Left kidney (tissue), 8 donors: ENCODE measurements around the gene MZT2B. TPM values are rescaled to one million over a fixed set of nuclear protein-coding genes. Genes with fewer than 3 reads are reported as not detected.
"Not testable (repeated sequence)": the region's sequence is repeated elsewhere in the genome, so short reads cannot be mapped to it uniquely, and the experiment has no call there.

ENCODE experiments used
- DNase-seq: peaks from one replicate; pipeline ENCODE4 v3.0.0-alpha.2; 2013
- long read RNA-seq, 8 donors: transcript quantifications; one replicate each; lab custom pipeline, GENCODE V29; 2026
- polyA plus RNA-seq: library from polyadenylated mRNA; unstranded; fragments of 120-200 nt; gene quantifications from one replicate; pipeline ENCODE4 v1.2.1, GENCODE V29; 2013; ENCODE audit not compliant: insufficient read length

The MZT2B gene, protein sequence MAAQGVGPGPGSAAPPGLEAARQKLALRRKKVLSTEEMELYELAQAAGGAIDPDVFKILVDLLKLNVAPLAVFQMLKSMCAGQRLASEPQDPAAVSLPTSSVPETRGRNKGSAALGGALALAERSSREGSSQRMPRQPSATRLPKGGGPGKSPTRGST
- 62.2 TPM for polyA plus RNA-seq
- long read RNA-seq, donor 1, transcript MZT2B-206 (2 exons, 480 nt): minor isoform, 26 of 285 reads
- long read RNA-seq, donor 1, transcript MZT2B-201 (3 exons, 933 nt): major isoform, 225 of 285 reads
- long read RNA-seq, donor 1, transcript MZT2B-204 (2 exons, 401 nt): minor isoform, 16 of 285 reads
- long read RNA-seq, donor 1, transcript MZT2B-203 (3 exons, 455 nt): minor isoform, 9 of 285 reads
- long read RNA-seq, donor 1, partial matches to known transcripts: 0 of 285 reads
- long read RNA-seq, donor 1, other reads (novel, unspliced or antisense): 0 of 285 reads
- long read RNA-seq, donor 2, transcript MZT2B-201 (3 exons, 933 nt): major isoform, 152 of 201 reads
- long read RNA-seq, donor 2, transcript MZT2B-206 (2 exons, 480 nt): minor isoform, 9 of 201 reads
- long read RNA-seq, donor 2, transcript MZT2B-203 (3 exons, 455 nt): minor isoform, 7 of 201 reads
- long read RNA-seq, donor 2, transcript MZT2B-204 (2 exons, 401 nt): minor isoform, 8 of 201 reads
- long read RNA-seq, donor 2, partial matches to known transcripts: 18 of 201 reads
- long read RNA-seq, donor 2, other reads (novel, unspliced or antisense): 0 of 201 reads
- long read RNA-seq, donor 3, transcript MZT2B-206 (2 exons, 480 nt): minor isoform, 13 of 148 reads
- long read RNA-seq, donor 3, transcript MZT2B-201 (3 exons, 933 nt): major isoform, 117 of 148 reads
- long read RNA-seq, donor 3, partial matches to known transcripts: 10 of 148 reads
- long read RNA-seq, donor 3, other reads (novel, unspliced or antisense): 0 of 148 reads
- long read RNA-seq, donor 4, transcript MZT2B-206 (2 exons, 480 nt): minor isoform, 9 of 71 reads
- long read RNA-seq, donor 4, transcript MZT2B-201 (3 exons, 933 nt): major isoform, 54 of 71 reads
- long read RNA-seq, donor 4, partial matches to known transcripts: 0 of 71 reads
- long read RNA-seq, donor 4, other reads (novel, unspliced or antisense): 0 of 71 reads
- long read RNA-seq, donor 5, transcript MZT2B-201 (3 exons, 933 nt): major isoform, 382 of 486 reads
- long read RNA-seq, donor 5, transcript MZT2B-206 (2 exons, 480 nt): minor isoform, 47 of 486 reads
- long read RNA-seq, donor 5, transcript MZT2B-203 (3 exons, 455 nt): minor isoform, 11 of 486 reads
- long read RNA-seq, donor 5, transcript MZT2B-204 (2 exons, 401 nt): minor isoform, 19 of 486 reads
- long read RNA-seq, donor 5, partial matches to known transcripts: 8 of 486 reads
- long read RNA-seq, donor 5, other reads (novel, unspliced or antisense): 13 of 486 reads
- long read RNA-seq, donor 6, transcript MZT2B-204 (2 exons, 401 nt): minor isoform, 18 of 319 reads
- long read RNA-seq, donor 6, transcript MZT2B-206 (2 exons, 480 nt): minor isoform, 24 of 319 reads
- long read RNA-seq, donor 6, transcript MZT2B-201 (3 exons, 933 nt): major isoform, 238 of 319 reads
- long read RNA-seq, donor 6, partial matches to known transcripts: 32 of 319 reads
- long read RNA-seq, donor 6, other reads (novel, unspliced or antisense): 0 of 319 reads
- long read RNA-seq, donor 7, transcript MZT2B-201 (3 exons, 933 nt): major isoform, 268 of 368 reads
- long read RNA-seq, donor 7, transcript MZT2B-203 (3 exons, 455 nt): minor isoform, 14 of 368 reads
- long read RNA-seq, donor 7, transcript MZT2B-206 (2 exons, 480 nt): minor isoform, 24 of 368 reads
- long read RNA-seq, donor 7, transcript MZT2B-204 (2 exons, 401 nt): minor isoform, 17 of 368 reads
- long read RNA-seq, donor 7, partial matches to known transcripts: 35 of 368 reads
- long read RNA-seq, donor 7, other reads (novel, unspliced or antisense): 0 of 368 reads
- long read RNA-seq, donor 8, transcript MZT2B-201 (3 exons, 933 nt): major isoform, 62 of 77 reads
- long read RNA-seq, donor 8, transcript MZT2B-206 (2 exons, 480 nt): minor isoform, 7 of 77 reads
- long read RNA-seq, donor 8, partial matches to known transcripts: 0 of 77 reads
- long read RNA-seq, donor 8, other reads (novel, unspliced or antisense): 0 of 77 reads

DNA sequence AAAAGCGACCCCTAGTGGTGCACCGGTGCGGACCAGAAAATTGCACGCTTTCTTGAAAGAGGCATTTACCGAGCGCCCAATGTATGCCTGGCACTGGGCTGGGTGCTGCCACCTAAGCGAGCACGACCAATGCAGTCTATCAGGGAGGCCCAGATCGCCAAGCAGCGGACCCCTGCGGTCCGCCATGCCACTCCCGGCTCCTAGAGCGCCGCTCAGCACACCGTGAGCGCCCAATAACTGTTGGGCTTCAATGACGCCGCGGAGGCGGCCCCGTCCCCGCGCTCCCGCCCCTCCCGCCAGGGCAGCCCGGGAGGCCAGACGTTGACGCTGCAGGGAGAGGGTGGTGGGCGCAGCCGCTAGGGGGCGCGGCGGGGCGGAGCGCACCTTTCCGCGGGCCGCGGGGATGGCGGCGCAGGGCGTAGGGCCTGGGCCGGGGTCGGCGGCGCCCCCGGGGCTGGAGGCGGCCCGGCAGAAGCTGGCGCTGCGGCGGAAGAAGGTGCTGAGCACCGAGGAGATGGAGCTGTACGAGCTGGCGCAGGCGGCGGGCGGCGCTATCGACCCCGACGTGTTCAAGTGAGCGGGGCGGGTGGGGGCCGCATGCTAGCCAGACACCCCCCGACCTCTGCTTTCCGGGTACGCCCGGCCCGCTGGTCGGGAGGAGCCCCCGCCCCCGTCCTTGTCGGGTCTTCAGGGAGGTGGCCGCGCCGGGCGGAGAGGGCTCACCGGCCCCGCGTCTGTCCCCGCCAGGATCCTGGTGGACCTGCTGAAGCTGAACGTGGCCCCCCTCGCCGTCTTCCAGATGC, at the start of gene MZT2B:
TSS of gene MZT2B (plus strand) at position 383 of the 803 bp plus-strand sequence. CDS start at position 404, 21 bp downstream.
- DNase-seq: peak; percentile 85

DNA sequence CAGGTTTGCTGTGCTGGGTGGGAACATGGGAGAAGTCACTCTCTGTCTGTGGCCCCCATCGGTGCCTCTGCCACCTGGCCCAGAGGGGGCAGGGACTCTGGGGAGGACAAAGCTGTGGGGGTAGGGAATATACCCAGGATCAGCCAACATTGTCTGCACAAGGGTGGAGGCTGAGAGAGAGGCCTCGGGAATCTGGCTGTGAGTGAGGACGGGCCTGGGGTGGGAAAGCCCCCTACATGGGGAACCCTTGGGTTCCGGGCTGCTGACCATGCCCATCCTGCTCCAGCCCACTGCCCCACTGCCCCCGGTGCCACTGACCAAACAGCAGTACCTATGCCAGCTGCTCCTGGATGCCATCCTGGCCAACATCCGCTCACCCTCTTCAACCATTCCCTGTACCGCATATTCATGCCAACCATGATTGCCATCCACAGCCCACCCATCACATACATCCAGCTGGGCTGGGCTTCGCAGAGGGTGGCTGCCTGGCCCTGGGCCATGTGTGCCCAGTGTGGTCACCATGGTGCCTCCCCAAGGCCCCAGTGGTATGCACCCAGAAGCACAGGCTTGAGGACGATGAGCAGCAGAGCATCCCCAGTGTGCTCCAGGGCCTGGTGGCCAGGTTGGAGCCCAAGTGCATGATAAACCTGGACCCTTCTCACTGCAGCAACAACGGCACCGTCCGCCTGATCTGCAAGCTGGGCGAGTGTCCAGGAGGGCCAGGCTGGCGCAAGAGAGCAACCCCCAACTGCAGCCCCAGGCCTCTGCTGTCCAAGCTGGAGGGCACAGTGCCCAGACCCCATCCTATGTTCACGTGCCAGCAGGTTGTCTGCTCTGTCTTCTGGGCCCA, 46.1 kb upstream of the MZT2B start:
- DNase-seq: no peak

DNA sequence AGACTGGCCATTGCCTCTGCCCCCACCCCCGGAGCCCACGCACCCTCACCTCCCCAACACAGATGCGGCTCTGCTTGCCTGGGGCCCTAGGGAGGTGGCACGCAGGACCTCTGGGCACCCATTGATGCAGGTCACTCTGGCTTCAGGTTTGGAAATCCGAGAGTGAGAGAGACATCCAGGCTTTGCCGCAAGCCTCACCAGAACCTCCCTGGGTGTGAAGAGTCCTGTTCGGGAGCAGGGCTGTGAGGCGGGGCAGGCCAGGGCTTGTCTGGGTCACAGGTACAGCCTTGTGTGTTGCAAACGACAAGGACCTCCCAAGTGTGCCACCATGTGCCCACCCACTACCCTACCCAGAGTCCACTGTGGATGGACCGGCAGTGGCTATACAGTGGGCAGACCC, 45.5 kb upstream of the MZT2B start:
- not testable (repeated sequence) for DNase-seq

DNA sequence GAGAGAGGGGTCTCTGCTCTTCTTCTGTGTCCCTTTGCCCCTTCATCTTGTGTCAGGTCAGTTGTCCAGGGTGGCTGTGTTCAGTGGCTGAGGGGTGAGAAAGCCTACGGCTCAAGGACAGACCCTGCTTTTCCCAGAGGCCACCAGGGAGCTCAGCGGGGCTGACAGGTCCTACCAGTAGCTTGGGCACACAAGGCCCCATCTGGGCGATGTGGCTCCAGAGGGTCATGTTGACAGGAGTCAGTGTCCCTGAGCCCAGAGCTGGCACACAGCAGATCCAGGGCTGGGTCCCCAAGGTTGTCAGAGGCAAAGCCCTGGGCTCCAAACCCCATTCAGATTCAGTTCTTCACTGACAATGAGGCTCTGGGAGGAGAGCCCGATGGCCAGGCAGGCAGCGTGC, 44.9 kb upstream of the MZT2B start:
- DNase-seq: not testable (repeated sequence)

DNA sequence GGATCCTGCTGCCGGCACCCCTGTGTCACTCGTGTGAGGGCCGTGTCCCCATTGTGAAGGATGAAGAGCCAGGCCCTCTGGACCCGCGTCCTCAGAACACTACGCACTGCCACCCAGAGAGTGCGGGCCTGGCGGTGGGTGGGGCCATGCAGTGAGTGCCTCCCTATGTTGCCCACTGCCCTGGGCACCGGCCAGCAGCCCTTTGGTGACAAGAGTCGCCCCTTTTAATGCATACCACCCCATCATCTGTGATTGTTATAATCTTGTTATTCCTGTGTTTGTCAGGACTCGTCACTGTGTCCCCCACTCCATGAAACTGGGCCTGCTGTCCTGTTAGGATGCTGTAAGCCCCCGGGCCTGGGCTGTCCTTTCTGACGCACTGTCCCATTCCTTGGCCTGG, 43.7 kb upstream of the MZT2B start:
- DNase-seq: not testable (repeated sequence)

DNA sequence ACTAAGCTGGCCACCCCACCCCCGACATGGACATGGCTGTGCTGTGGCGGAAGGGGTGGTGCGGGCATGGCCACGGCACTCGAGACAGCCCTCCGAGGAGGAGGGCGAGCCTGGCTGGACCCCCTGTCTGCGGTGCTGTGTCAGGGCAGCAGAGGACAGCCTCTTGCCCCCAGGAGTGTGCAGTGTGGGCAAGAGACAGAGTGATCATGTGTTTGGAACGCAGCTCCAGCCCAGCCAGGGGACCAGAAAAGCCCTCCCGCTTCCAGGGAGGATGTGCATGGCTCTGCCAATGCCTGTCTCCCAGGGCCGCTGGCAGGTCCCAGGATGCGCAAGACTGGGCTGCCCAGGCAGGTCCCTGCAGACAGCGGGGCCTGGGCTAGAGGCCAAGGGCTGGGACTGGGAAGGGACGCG, 43.2 kb upstream of the MZT2B start:
- DNase-seq: not testable (repeated sequence)

DNA sequence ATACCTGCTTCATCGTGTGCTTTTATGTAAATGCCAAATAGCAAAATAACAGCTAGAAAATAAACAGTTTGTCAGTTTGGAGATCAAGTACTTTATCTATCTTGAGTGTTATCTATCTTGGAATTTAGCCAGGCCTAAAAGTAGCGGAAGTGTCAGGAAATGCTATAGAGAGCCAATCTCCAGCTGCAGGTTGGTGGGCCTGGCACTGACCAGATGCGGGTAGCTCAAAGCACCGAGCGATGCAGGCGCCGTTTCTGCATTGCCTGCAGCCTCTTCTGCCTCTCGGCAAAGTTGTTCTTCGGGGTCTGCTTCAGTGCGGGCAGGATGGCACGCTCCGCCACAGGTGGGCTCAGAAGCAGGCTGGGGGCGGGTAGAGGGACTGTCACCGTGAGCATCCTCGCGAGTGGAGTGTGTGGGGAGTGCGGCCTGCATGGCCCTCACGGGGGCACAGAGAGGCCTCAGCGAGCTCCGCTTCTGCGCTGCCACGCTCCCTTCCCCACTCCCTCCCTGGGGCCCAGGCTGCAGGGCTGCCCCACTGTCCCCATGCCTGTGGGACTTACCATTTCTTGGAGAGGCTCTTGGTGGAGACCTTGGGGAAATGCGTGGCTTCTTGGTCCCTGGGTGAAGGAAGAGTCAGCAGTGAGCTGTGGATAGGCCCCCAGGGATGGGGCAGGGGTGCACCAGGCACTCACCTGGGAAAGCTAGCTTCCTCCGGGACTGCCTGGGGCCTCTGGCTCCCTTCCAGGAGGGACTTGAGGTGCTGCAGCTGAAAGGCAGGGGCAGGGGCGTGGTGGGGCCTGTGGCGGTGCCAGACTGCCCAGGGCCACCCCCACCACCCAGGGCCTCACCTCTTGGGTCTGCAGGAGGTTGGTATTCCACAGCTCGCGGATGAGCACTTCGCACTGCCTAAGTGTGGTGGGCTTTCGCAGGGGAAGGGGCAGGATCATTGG, 42.5 kb upstream of the MZT2B start:
- not testable (repeated sequence) for DNase-seq

DNA sequence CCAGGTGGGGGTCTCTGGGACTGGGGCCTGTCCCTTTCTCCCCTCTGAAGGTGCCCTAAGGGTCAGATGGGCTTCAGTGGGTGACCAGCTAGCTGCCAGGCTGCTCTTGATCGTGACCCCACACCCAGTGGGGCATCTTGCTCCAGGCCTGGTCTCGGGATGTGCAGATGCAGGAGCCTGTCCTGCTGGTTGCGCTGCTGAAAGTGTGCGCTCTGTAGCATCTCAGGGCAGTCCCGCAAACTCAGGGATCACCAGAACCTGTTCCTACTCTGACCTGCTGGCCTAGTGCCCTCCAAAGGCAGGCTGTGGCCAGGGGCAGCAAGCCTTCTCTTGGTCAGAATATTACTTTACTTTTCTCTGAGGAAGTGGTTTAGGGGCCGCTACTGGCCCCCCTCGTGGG, 41.5 kb upstream of the MZT2B start:
- not testable (repeated sequence) for DNase-seq

DNA sequence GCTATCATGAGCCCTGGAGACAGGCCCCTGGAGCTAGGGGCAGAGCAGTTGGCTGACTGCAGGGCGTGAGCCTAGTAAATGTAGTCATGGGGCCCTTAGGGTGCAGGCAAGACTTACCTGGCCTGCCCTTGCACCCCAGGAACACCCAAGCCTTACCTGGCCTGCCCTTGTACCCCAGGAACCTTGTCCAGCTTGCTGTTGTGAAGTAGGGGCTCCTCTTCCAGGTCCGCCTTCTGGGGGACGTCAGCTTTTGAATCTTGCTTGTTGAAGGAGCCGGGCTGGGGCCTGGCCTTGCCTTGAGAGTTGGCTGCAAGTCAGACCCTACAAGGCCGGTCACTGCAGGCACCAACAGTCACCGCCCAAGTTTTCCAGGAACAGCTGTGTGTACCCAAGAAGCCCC, 41.1 kb upstream of the MZT2B start:
- not testable (repeated sequence) for DNase-seq

DNA sequence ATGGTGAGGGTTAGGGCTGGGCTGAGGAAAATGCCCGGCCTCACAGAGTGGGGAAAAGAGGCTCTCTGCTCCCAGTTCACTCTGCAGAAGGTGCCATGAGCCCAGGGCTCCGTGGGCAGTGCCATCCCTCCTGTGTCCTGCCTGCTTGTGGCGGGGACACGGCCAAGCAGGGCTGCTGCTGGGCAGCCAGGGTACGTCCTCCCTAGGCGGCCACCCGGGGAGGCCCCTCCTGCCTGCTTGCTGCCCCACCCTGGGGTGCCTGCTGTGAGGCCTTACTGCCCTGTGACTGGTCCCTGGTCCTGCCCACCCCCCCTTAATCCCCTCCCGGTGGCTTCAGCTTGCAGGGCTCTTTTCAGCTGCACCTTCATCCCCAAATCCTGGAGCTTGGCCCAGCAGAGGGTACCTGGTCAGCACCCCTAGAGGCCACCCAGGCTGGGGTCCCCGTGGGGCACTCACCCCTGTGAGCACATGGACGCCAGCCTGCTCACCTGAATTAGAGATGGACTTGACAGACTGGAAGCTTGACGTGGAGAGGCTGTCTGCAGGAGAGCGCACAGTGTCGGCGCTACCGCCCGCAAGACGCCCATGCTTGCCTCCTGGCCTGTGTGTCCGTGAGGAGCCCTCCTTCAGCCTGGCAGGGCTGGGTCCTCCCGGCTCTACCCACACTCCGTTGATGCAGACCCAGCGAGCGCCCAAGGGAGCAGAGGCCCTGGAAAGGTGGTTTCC, 40.3 kb upstream of the MZT2B start:
- DNase-seq: not testable (repeated sequence)

DNA sequence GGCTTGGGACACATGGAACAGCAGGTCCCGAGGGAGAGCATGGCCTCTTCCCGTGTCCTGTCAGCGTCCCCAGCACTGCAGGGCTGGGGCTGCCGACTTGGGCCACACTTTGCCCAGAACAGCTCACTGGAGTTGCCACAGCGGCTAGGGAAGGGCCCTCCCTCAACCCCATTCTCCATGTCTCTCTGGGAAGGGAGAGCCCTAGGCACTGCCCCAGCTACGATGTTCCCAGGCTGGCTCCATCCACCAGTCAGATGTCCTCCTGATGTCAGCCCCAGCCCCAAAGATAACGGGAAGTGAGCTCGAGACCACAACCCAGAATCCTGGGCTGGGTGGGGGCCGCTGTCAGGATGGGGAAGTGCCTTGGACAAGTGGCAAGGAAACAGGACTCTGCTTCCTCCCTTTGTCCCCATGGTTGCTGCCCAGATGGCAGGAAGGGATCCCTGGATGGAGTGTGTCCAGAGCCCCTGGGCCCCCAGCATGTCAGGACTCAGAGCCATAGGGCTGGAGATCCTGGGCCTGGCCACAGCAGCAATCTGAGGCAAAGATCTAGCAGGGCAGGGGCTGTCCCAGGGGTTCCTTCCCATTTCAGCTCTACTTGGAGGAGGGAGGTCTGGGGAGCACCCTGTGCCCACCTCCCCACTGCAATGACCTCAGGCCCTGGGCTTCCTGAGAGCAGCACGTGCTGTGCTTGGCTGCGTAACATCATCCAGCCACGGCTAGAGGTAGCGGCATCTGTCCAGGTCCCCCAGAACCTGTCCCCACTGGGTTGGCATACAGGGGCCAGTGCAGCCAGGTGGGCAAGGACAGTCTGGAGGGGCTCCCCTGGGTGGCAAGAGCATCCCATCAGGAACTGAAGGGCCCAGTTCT, 39.4 kb upstream of the MZT2B start:
- DNase-seq: not testable (repeated sequence)

DNA sequence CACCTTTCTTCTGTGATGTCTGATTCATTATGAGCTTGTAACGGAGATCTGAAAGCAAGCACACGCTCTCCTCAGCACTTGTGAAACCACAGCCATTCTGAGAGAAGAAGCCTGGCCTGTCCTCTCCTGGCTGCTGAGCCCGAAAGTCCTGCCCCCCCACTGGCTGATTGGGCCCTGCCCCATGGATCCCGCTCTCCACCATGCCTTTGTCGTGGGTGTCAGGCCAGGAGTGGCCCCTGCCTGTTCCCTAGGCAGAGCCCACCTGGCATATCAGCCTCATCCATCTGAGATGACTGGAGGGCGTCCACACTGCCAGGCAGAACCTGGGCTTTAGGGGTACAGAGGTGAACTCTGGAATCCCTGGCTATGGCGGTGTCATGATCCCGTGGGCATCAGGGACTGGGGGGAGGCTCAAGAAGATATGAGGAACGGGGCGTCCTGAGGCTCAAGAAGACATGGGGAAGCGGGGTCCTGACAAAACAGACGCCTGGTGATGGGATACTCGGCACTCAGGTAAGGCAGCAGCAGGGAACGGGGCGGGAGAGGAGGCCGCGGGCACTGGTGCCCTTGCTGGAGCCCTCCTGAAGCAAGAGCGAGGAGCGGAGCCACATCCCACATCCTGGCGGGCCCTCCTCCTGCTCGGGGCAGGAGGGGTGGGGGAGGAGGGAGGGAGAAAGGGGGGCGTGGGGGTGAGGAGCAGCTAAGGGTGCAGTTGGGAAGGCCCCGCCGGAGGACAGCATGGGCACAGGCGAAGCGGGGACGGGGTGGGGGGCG, 38.6 kb upstream of the MZT2B start:
- DNase-seq: not testable (repeated sequence)

DNA sequence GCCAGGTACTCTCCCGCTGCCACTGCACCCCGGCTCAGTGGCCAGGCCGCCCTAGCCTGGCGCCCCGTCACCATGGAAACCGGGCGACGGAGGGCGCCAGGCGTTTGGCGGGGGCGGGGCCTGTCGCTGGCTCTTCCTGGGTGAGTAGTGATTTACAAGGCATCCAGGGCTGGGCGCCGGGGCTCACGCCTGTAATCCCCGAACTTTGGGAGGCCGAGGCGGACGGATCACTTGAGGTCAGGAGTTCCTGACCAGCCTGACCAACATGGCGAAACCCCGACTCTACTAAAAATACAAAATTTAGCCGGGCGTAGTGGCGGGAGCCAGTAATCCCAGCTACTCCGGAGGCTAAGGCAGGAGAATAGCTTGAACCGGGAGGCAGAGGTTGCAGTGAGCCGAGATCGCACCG, 37.1 kb upstream of the MZT2B start, which contains the start of gene CCDC74B:
TSS of gene CCDC74B (minus strand) at position 107 of the 409 bp plus-strand sequence. CDS start 116 bp downstream, outside the sequence.
- not testable (repeated sequence) for DNase-seq

DNA sequence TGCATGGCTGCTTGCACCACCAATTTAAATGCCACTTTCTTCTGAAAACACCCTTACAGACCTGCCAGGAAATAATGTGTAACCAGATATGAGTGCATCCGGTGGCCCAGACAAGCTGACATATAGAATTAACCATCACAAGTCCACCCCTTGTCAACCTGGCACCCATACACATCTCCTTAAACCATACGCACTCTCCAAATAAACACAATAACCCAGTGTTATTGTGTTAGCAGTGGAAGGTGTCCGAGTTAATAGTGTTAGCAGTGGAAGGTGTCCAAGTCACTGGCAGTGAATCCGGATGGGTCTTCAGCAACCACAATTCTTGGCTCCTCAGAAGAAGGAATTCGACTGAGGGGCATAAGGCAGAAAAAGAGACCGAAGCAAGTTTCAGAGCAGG, 33.5 kb upstream of the MZT2B start:
- not testable (repeated sequence) for DNase-seq
